Stimulated activated CD8-positive, alpha-beta memory T cell treated with anti-CD3 and anti-CD28 coated beads, Interleukin-12 subunit alpha, Interleukin-12 subunit beta, amount 100 ng/mL, for 1 hour (primary cell): Measurements from ENCODE around the gene PLCB1.

ENCODE experiments used
- DNase-seq: peaks from one replicate; pipeline ENCODE4 v3.0.0-alpha.2; 2020; ENCODE audit warnings: low read depth

Gene PLCB1

GRCh38 chr20:8129211-8129976 is 2.7 kb upstream of the PLCB1 start:
- DNase-seq, result no peak

GRCh38 chr20:8130840-8131526 is 1.1 kb upstream of the PLCB1 start:
- no peak for DNase-seq

- no peak for DNase-seq
Measured at GRCh38 chr20:8132484-8133309, 631 bp downstream of the PLCB1 start.

GRCh38 chr20:8133310-8133768 is 1.3 kb downstream of the PLCB1 start:
- DNase-seq, result no peak

GRCh38 chr20:8133851-8134451 is 1.9 kb downstream of the PLCB1 start:
- no peak for DNase-seq

GRCh38 chr20:8139899-8140298 is 7.8 kb downstream of the PLCB1 start:
- DNase-seq, result no peak

- DNase-seq, result no peak
Measured at GRCh38 chr20:8143474-8143873, 11.4 kb downstream of the PLCB1 start.

GRCh38 chr20:8144282-8145245 is 12.5 kb downstream of the PLCB1 start:
- no peak for DNase-seq

- DNase-seq, result no peak
Measured at GRCh38 chr20:8145246-8146168, 13.4 kb downstream of the PLCB1 start.

- DNase-seq, result no peak
Measured at GRCh38 chr20:8147476-8147875, 15.4 kb downstream of the PLCB1 start.

GRCh38 chr20:8148501-8148900 is 16.4 kb downstream of the PLCB1 start:
- no peak for DNase-seq

- no peak for DNase-seq
Measured at GRCh38 chr20:8150591-8150990, 18.5 kb downstream of the PLCB1 start.

GRCh38 chr20:8151372-8151771 is 19.3 kb downstream of the PLCB1 start:
- DNase-seq, result no peak

- DNase-seq, result no peak
Measured at GRCh38 chr20:8152183-8152582, 20.1 kb downstream of the PLCB1 start.

- DNase-seq, result no peak
Measured at GRCh38 chr20:8152847-8153246, 20.8 kb downstream of the PLCB1 start.

- no peak for DNase-seq
Measured at GRCh38 chr20:8153281-8153908, 21.3 kb downstream of the PLCB1 start.

GRCh38 chr20:8154638-8155037 is 22.6 kb downstream of the PLCB1 start:
- DNase-seq, result no peak

- DNase-seq, result no peak
Measured at GRCh38 chr20:8155229-8155628, 23.2 kb downstream of the PLCB1 start.

- DNase-seq, result no peak
Measured at GRCh38 chr20:8155812-8156211, 23.7 kb downstream of the PLCB1 start.
